GM12872 (cell line): ENCODE data around the gene COL23A1.

Experiments used
- CTCF ChIP-seq: IDR thresholded peaks from 3 replicates; pipeline ENCODE4 v1.5.1; 2011; ENCODE audit warnings: low read depth, mild to moderate bottlenecking, low read length, moderate library complexity; ENCODE audit not compliant: insufficient read depth

COL23A1 gene

GRCh38 chr5:178463321-178464155, 126.7 kb downstream of the COL23A1 start:
- TF ChIP-seq CTCF: no peak

GRCh38 chr5:178462816-178463215, 127.4 kb downstream of the COL23A1 start:
- no peak for TF ChIP-seq CTCF

GRCh38 chr5:178462076-178462475, 128.1 kb downstream of the COL23A1 start:
- TF ChIP-seq CTCF: no peak

GRCh38 chr5:178461004-178461730, 129.0 kb downstream of the COL23A1 start:
- TF ChIP-seq CTCF: peak; percentile 85

- TF ChIP-seq CTCF: no peak
These were observed 129.6 kb downstream of the COL23A1 start for GRCh38 chr5:178460598-178460997.

- TF ChIP-seq CTCF: no peak
These were observed 130.0 kb downstream of the COL23A1 start for GRCh38 chr5:178460174-178460573.

GRCh38 chr5:178458140-178458539, 132.1 kb downstream of the COL23A1 start:
- no peak for TF ChIP-seq CTCF
